IMR-90 (cell line): Measurements from ENCODE around the gene RNF38. TPM values are rescaled to one million over a fixed set of nuclear protein-coding genes. Genes with fewer than 3 reads are reported as not detected.

Experiments
- ATAC-seq: fragments of 200-7000 bp; cut with Tn5 transposase; 2 replicates; pipeline ENCODE4 v1.9.1; 2020; ENCODE audit warnings: low read depth, mild to moderate bottlenecking, moderate library complexity
- BruUV-seq: library from RNA; stranded (reverse); fragments of 400-500 nt; replicated peaks from 2 replicates; lab custom pipeline; 2021; lab: Mats Ljungman, UMichigan
- CTCF ChIA-PET: fragments of 300-600 bp; formaldehyde crosslinking; extraction: SDS; loops from one replicate; lab custom pipeline; 2021; ENCODE audit warnings: antibody characterized with exemption; lab: Yijun Ruan, JAX
- POLR2A ChIA-PET: fragments of 300-600 bp; sonication (Branson Sonifier 250); formaldehyde crosslinking; loops from one replicate; lab custom pipeline; 2022; ENCODE audit warnings: antibody characterized with exemption; ENCODE audit not compliant: unreplicated experiment; lab: Charles Lee
- DNase-seq: peaks from one replicate; pipeline ENCODE4 v3.0.0; 2013
- H2AFZ ChIP-seq: replicated peaks from 2 replicates; pipeline ENCODE3; 2013; ENCODE audit warnings: low read length, mild to moderate bottlenecking; ENCODE audit not compliant: poor library complexity
- H2AK5ac ChIP-seq: 2 replicates; pipeline ENCODE4 v1.6.1; 2013; ENCODE audit warnings: low read depth, low read length, inconsistent platforms
- H2AK9ac ChIP-seq: replicated peaks from 2 replicates; pipeline ENCODE3; 2013; ENCODE audit warnings: mild to moderate bottlenecking, low read depth, low read length, moderate library complexity; ENCODE audit not compliant: poor library complexity
- H2BK120ac ChIP-seq: 2 replicates; pipeline ENCODE4 v1.6.1; 2013; ENCODE audit warnings: low read depth, low read length, inconsistent platforms
- H2BK15ac ChIP-seq: 3 replicates; pipeline ENCODE4 v1.6.1; 2013; ENCODE audit warnings: low read depth, low read length, inconsistent platforms
- H2BK20ac ChIP-seq: 2 replicates; pipeline ENCODE4 v1.6.1; 2013; ENCODE audit warnings: low read depth, mild to moderate bottlenecking, inconsistent platforms, low read length, moderate library complexity
- H2BK5ac ChIP-seq: 2 replicates; pipeline ENCODE4 v1.6.1; 2013; ENCODE audit warnings: mild to moderate bottlenecking, low read depth, low read length, inconsistent platforms; ENCODE audit not compliant: poor library complexity, severe bottlenecking
- H3K14ac ChIP-seq: replicated peaks from 2 replicates; pipeline ENCODE4 v1.6.1; 2013; ENCODE audit warnings: low read depth, low read length, inconsistent platforms
- H3K18ac ChIP-seq: 2 replicates; pipeline ENCODE4 v1.6.1; 2013; ENCODE audit warnings: low read depth, low read length, control low read depth
- H3K23ac ChIP-seq: 2 replicates; pipeline ENCODE4 v1.6.1; 2013; ENCODE audit warnings: low read depth, low read length, inconsistent platforms
- H3K27ac ChIP-seq: 2 replicates; pipeline ENCODE4 v1.5.1; 2013; ENCODE audit warnings: mild to moderate bottlenecking, control low read depth, low read length; ENCODE audit not compliant: insufficient read depth
- H3K27me3 ChIP-seq: 2 replicates; pipeline ENCODE4 v1.6.1; 2013; ENCODE audit warnings: low read length; ENCODE audit not compliant: control insufficient read depth, insufficient read depth
- H3K36me3 ChIP-seq: 2 replicates; pipeline ENCODE4 v1.6.1; 2013; ENCODE audit warnings: low read length, mixed read lengths; ENCODE audit not compliant: control insufficient read depth, insufficient read depth
- H3K4ac ChIP-seq: 2 replicates; pipeline ENCODE4 v1.6.1; 2013; ENCODE audit warnings: low read depth, low read length, inconsistent platforms
- H3K4me1 ChIP-seq: 2 replicates; pipeline ENCODE4 v1.6.1; 2013; ENCODE audit warnings: low read length, mixed read lengths; ENCODE audit not compliant: control insufficient read depth, insufficient read depth
- H3K4me2 ChIP-seq: 2 replicates; pipeline ENCODE4 v1.6.1; 2013; ENCODE audit warnings: low read depth, mild to moderate bottlenecking, control low read depth, low read length, moderate library complexity
- H3K4me3 ChIP-seq: 2 replicates; pipeline ENCODE4 v1.5.1; 2013; ENCODE audit warnings: low read depth, mild to moderate bottlenecking, control low read depth, low read length, moderate library complexity; ENCODE audit not compliant: insufficient read depth
- H3K56ac ChIP-seq: 2 replicates; pipeline ENCODE4 v1.6.1; 2013; ENCODE audit warnings: low read length, inconsistent platforms; ENCODE audit not compliant: insufficient read depth; ENCODE audit errors: extremely low read depth
- H3K79me1 ChIP-seq, 2 experiments: 2 replicates each; pipeline ENCODE4 v1.6.1; 2013; ENCODE audit warnings: low read length in 2 of 2, inconsistent platforms in 1 of 2, low read depth in 1 of 2
- H3K9ac ChIP-seq: 2 replicates; pipeline ENCODE4 v1.6.1; 2013; ENCODE audit warnings: low read depth, low read length, control low read depth
- H3K9me1 ChIP-seq: 2 replicates; pipeline ENCODE4 v1.6.1; 2013; ENCODE audit warnings: low read length, inconsistent platforms; ENCODE audit not compliant: insufficient read depth
- H3K9me3 ChIP-seq: 2 replicates; pipeline ENCODE4 v1.6.1; 2013; ENCODE audit warnings: low read length; ENCODE audit not compliant: control insufficient read depth, insufficient read depth
- H4K20me1 ChIP-seq: 2 replicates; pipeline ENCODE4 v1.6.1; 2013; ENCODE audit warnings: low read length, inconsistent platforms; ENCODE audit not compliant: insufficient read depth
- H4K5ac ChIP-seq: 2 replicates; pipeline ENCODE4 v1.6.1; 2013; ENCODE audit warnings: mild to moderate bottlenecking, low read depth, low read length, control low read depth
- H4K8ac ChIP-seq, 2 experiments: 2 replicates each; pipeline ENCODE4 v1.6.1; 2013; ENCODE audit warnings: low read depth in 2 of 2, low read length in 2 of 2, control low read depth in 1 of 2, inconsistent platforms in 1 of 2
- H4K91ac ChIP-seq: 2 replicates; pipeline ENCODE4 v1.6.1; 2013; ENCODE audit warnings: low read depth, low read length, inconsistent platforms; ENCODE audit not compliant: insufficient read depth
- BHLHE40 ChIP-seq: fragments of 150-350 bp; IDR thresholded peaks from 2 replicates; pipeline ENCODE4 v1.6.1; 2016; ENCODE audit warnings: mild to moderate bottlenecking, low read depth, low read length
- CEBPB ChIP-seq: IDR thresholded peaks from 2 replicates; pipeline ENCODE4 v1.6.1; 2012; ENCODE audit warnings: low read depth, low read length, improper control_type of control experiment
- CHD1 ChIP-seq: IDR thresholded peaks from 2 replicates; pipeline ENCODE4 v1.6.1; 2012; ENCODE audit warnings: low read depth, low read length, improper control_type of control experiment
- CTCF ChIP-seq: conservative IDR thresholded peaks from 2 replicates; pipeline ENCODE4 v1.5.1; 2012; ENCODE audit warnings: mild to moderate bottlenecking, low read depth, low read length, improper control_type of control experiment
- FOS ChIP-seq: fragments of 150-350 bp; IDR thresholded peaks from 2 replicates; pipeline ENCODE4 v1.6.1; 2016; ENCODE audit warnings: low read depth, low read length
- MAFK ChIP-seq: IDR thresholded peaks from 2 replicates; pipeline ENCODE4 v1.6.1; 2012; ENCODE audit warnings: low read depth, low read length, improper control_type of control experiment
- MAZ ChIP-seq: IDR thresholded peaks from 2 replicates; pipeline ENCODE4 v1.6.1; 2012; ENCODE audit warnings: low read depth, mild to moderate bottlenecking, low read length, improper control_type of control experiment, moderate library complexity, borderline replicate concordance
- POLR2A ChIP-seq: IDR thresholded peaks from 2 replicates; pipeline ENCODE4 v1.6.1; 2012; ENCODE audit warnings: mild to moderate bottlenecking, low read depth, low read length
- RAD21 ChIP-seq: IDR thresholded peaks from 2 replicates; pipeline ENCODE4 v1.6.1; 2012; ENCODE audit warnings: low read length, improper control_type of control experiment
- RCOR1 ChIP-seq: IDR thresholded peaks from 2 replicates; pipeline ENCODE4 v1.6.1; 2012; ENCODE audit warnings: mild to moderate bottlenecking, low read length, improper control_type of control experiment; ENCODE audit not compliant: insufficient replicate concordance
- RFX5 ChIP-seq: IDR thresholded peaks from 2 replicates; pipeline ENCODE4 v1.8.0; 2012; ENCODE audit warnings: low read depth, mild to moderate bottlenecking, low read length, moderate library complexity
- SMC3 ChIP-seq: fragments of 150-350 bp; IDR thresholded peaks from 2 replicates; pipeline ENCODE4 v1.6.1; 2016; ENCODE audit warnings: low read depth, mild to moderate bottlenecking, antibody characterized with exemption, low read length, moderate library complexity
- WGBS, 2 experiments: methylation state at CpG; one replicate each; pipeline versions ENCODE4 v1.1.5 to v1.1.7; 2013; ENCODE audit warnings: missing lambda C conversion rate in 2 of 2; ENCODE audit not compliant: insufficient read length in 1 of 2; ENCODE audit errors: extremely low coverage in 2 of 2; 5-methylcytosine and 5-hydroxymethylcytosine counted together
- dilution Hi-C: fragments of 300-500 bp; cut with HindIII; formaldehyde crosslinking; loops from one replicate; pipeline ENCODE4 v1.14.3; 2018; ENCODE audit warnings: low sequenced_read_pairs; ENCODE audit not compliant: unreplicated experiment
- in situ Hi-C: fragments of 300-500 bp; cut with MboI; formaldehyde crosslinking; loops from 3 replicates; pipeline ENCODE4 v1.14.3; 2019; ENCODE audit warnings: low sequenced_read_pairs, inconsistent platforms, mixed read lengths
- intact Hi-C: fragments of 100-400 bp; cut with micrococcal nuclease; formaldehyde crosslinking; loops from 2 replicates; pipeline ENCODE4 v1.10.0; 2022
- polyA plus RNA-seq, 3 experiments: library from polyadenylated mRNA; depleted of rRNA; stranded (reverse); fragments of >200 nt; gene quantifications; 2 replicates each; pipeline ENCODE4 v1.2.3, GENCODE V29; 2012; ENCODE audit warnings: low replicate concordance in 1 of 3
- total RNA-seq: library from RNA; depleted of rRNA; stranded (reverse); fragments of >200 nt; gene quantifications from 2 replicates; pipeline ENCODE4 v1.2.3, GENCODE V29; 2012

The RNF38 gene
- total and polyA plus RNA-seq, 2 of the 4 experiments (the other 2 are of a cell fraction), result 8.8 to 11.2 TPM

GRCh38 chr9:36323926-36324325 lies 76.1 kb downstream of the RNF38 start:
- Histone ChIP-seq H4K8ac (no peak overlapping the region), H2BK15ac (no peak overlapping the region), H3K9ac (no peak overlapping the region), H2BK5ac (no peak overlapping the region), H2BK120ac (no peak overlapping the region), H3K4me3 (no peak overlapping the region), H3K56ac (no peak overlapping the region), H3K4ac (no peak overlapping the region), H2BK20ac (no peak overlapping the region), H3K18ac (no peak overlapping the region), H3K4me2 (no peak overlapping the region), H3K27ac (no peak overlapping the region), H4K20me1 (no peaks in the 10 kb centered on the region), H2AK5ac (no peak overlapping the region), H4K5ac (no peak overlapping the region), H3K4me1 (peaks cover 3% of the 10 kb centered on the region), H3K9me1 (peaks cover 3% of the 10 kb centered on the region; the same call in 1 of the 2 replicates), H3K27me3 (no peaks in the 10 kb centered on the region), H2AK9ac (no peak overlapping the region), H3K36me3 (no peaks in the 10 kb centered on the region), H3K14ac (no peak overlapping the region), H3K9me3 (no peaks in the 10 kb centered on the region), H4K91ac (no peak overlapping the region), H3K23ac (no peak overlapping the region), H2AFZ (no peak overlapping the region), H3K79me1 (no peaks in the 10 kb centered on the region)
- intact Hi-C loops, result loop anchor here (10.0 kb wide), 1 partner anchor 369 kb away; the partner anchor contains the start of gene OR2S2
- WGBS, 2 experiments, result 79% methylated on average over 4 of the region's 12 CpGs; no CpG with 5 or more reads in 1 of the 2 experiments
- POLR2A ChIA-PET, result no interaction called here
- TF ChIP-seq BHLHE40, result no peak
- no peak for TF ChIP-seq RFX5
- no peak for TF ChIP-seq SMC3
- TF ChIP-seq MAFK, result no peak
- TF ChIP-seq CHD1, result no peak
- no peak for TF ChIP-seq RAD21
- TF ChIP-seq CTCF, result no peak
- no peak for TF ChIP-seq RCOR1
- TF ChIP-seq MAZ, result no peak
- TF ChIP-seq POLR2A, result no peak
- no peak for TF ChIP-seq FOS
- no peak for TF ChIP-seq CEBPB
- no TSS peak for BruUV-seq
- no peak for DNase-seq
- ATAC-seq, result no peak
- in situ Hi-C loops, result no loop called here
- dilution Hi-C loops, result no loop called here
- CTCF ChIA-PET, result no interaction called here
